Measurements from ENCODE around the gene AAR2. TPM values are rescaled to one million over a fixed set of nuclear protein-coding genes. Genes with fewer than 3 reads are reported as not detected.

AAR2 gene
- polyA plus RNA-seq, 1 of the 3 experiments (the other 2 are of a cell fraction): 17.4 TPM

- TF ChIP-seq IRF3 (IDR thresholded peaks at IDR 0.05; ENCODE audit: low read depth, low read length) (no peak), POLR2AphosphoS5 (IDR thresholded peaks at IDR 0.05; ENCODE audit: low read depth, low read length) (no peak)
These were observed 16.8 kb downstream of the AAR2 start (continued) for GRCh38 chr20:36253036-36253435.

GRCh38 chr20:36254076-36254475, 17.8 kb downstream of the AAR2 start:
- no peaks in the 10 kb centered on the region for H3K9me3 ChIP-seq

More at GRCh38 chr20:36254076-36254475, 17.8 kb downstream of the AAR2 start:
- no peak overlapping the region for H3K9ac ChIP-seq
- H3K79me2 ChIP-seq (ENCODE audit: insufficient read depth): peaks cover 18% of the 10 kb centered on the region
- no peaks in the 10 kb centered on the region for H3K27me3 ChIP-seq (ENCODE audit: insufficient read depth)
- H3K4me2 ChIP-seq: no peak overlapping the region
- no peak for TF ChIP-seq TEAD4 (IDR thresholded peaks at IDR 0.05; ENCODE audit: borderline replicate concordance, insufficient read depth)
- TF ChIP-seq YY1 (IDR thresholded peaks at IDR 0.05; ENCODE audit: low read depth): no peak
- no peak for TF ChIP-seq FOXM1 (IDR thresholded peaks at IDR 0.05; ENCODE audit: low read depth)
- TF ChIP-seq FOXJ3 (CRISPR knock-in tag; IDR thresholded peaks at IDR 0.05): no peak
- no peak for TF ChIP-seq IRF3 (IDR thresholded peaks at IDR 0.05; ENCODE audit: low read depth, low read length)
- TF ChIP-seq PBX3 (IDR thresholded peaks at IDR 0.05): no peak
- no peak for TF ChIP-seq NFIC (IDR thresholded peaks at IDR 0.05; ENCODE audit: borderline replicate concordance)
- TF ChIP-seq USF1 (IDR thresholded peaks at IDR 0.05; ENCODE audit: borderline replicate concordance, low read depth): no peak
- no peak for TF ChIP-seq TAF1 (IDR thresholded peaks at IDR 0.05; ENCODE audit: borderline replicate concordance, low read depth, low read length)
- TF ChIP-seq CHD2 (IDR thresholded peaks at IDR 0.05; ENCODE audit: low read length, partially characterized antibody): no peak
- TF ChIP-seq MXI1 (IDR thresholded peaks at IDR 0.05; ENCODE audit: low read depth, low read length): no peak
- TF ChIP-seq MEF2A (IDR thresholded peaks at IDR 0.05; ENCODE audit: borderline replicate concordance, low read depth): no peak
- no peak for TF ChIP-seq SIN3A (IDR thresholded peaks at IDR 0.05; ENCODE audit: borderline replicate concordance, low read depth, low read length)
- TF ChIP-seq EZH2phosphoT487 (IDR thresholded peaks at IDR 0.05; ENCODE audit: borderline replicate concordance, low read depth): no peak
- no peak for TF ChIP-seq EP300 (IDR thresholded peaks at IDR 0.05; ENCODE audit: borderline replicate concordance in 1 of 2, low read depth in 1 of 2, low read length in 1 of 2)
- H3K27ac ChIP-seq (ENCODE audit: low read depth in 2 of 2, low read length in 1 of 2): no peak overlapping the region
- no peak overlapping the region for H2AFZ ChIP-seq (ENCODE audit: low read depth)
- ChIA-PET POLR2A (no interaction called here), CTCF (no interaction called here)
- H3K9me2 ChIP-seq: no peaks in the 10 kb centered on the region
- H3F3A ChIP-seq (replicated peaks; ENCODE audit: insufficient read depth): no peaks in the 10 kb centered on the region
- 61% methylated on average over 2 of the region's 2 CpGs for WGBS (ENCODE audit: low lambda C conversion rate)
- H3K4me3 ChIP-seq (ENCODE audit: low read depth in 2 of 2, low read length in 1 of 2): no peak overlapping the region
- H3K4me1 ChIP-seq (ENCODE audit: control insufficient read depth in 1 of 2, insufficient read depth in 2 of 2, low read depth in 1 of 2, low read length in 1 of 2): no peaks in the 10 kb centered on the region
- no peaks in the 10 kb centered on the region; the same call in 1 of the 2 replicates for H4K20me1 ChIP-seq (ENCODE audit: insufficient read depth)
- H3K36me3 ChIP-seq (replicated peaks in 1 of 2; ENCODE audit: control insufficient read depth in 1 of 2, insufficient read depth in 2 of 2, low read length in 1 of 2): peaks cover 17 to 55% of the 10 kb centered on the region in 2 experiments
- DNase-seq: no peak

Measured in SK-N-SH (cell line).